Spleen (tissue), 7 donors: ENCODE measurements around the gene ITPKC.

Experiments
- CTCF ChIP-seq, 11 experiments: fragments of 200-600 bp in 7 of 11; fragments of 450-650 bp in 4 of 11; sonication (generic) in 4 of 11; IDR thresholded peaks in 8 of 11; conservative IDR thresholded peaks in 3 of 11; 1 replicate in 7 of 11; 2 replicates in 4 of 11; pipeline versions ENCODE4 v1.4.0 to v1.8.0; 2016 to 2021; ENCODE audit warnings: antibody characterized with exemption in 11 of 11, inconsistent platforms in 4 of 11, mild to moderate bottlenecking in 1 of 11
- POLR2A ChIP-seq, 3 donors: fragments of 450-650 bp; IDR thresholded peaks; one replicate each; pipeline ENCODE4 v1.5.1; 2017; ENCODE audit warnings: antibody characterized with exemption in 3 of 3, mild to moderate bottlenecking in 1 of 3
- POLR2AphosphoS5 ChIP-seq, 3 donors: sonication (generic); formaldehyde crosslinking; IDR thresholded peaks; one replicate each; pipeline ENCODE4 v1.5.1; 2017; ENCODE audit warnings: antibody characterized with exemption in 3 of 3
- donor health status: DM: no; HTN: no; CAD: no; lungs with moderate emphysema.
- donor health status: DM: no; HTN: no; CAD: no.
- donor health status: DM: no; HTN: no; CAD: no.

- TF ChIP-seq CTCF (IDR thresholded peaks at IDR 0.05 in 8 of 11, conservative IDR thresholded peaks at IDR 0.05 in 3 of 11): no peak
- no peak for TF ChIP-seq POLR2AphosphoS5 (IDR thresholded peaks at IDR 0.05)
- TF ChIP-seq POLR2A (IDR thresholded peaks at IDR 0.05): no peak
These were observed 66.8 kb downstream of the ITPKC start for GRCh38 chr19:40783711-40784110.
